HepG2 (cell line): ENCODE results near the gene DOCK9. TPM values are rescaled to one million over a fixed set of nuclear protein-coding genes. Genes with fewer than 3 reads are reported as not detected.

Source experiments
- ATAC-seq: fragments of 200-7000 bp; cut with Tn5 transposase; 3 replicates; pipeline ENCODE4 v1.9.1; 2020; ENCODE audit warnings: mild to moderate bottlenecking, moderate library complexity
- BruUV-seq: library from RNA; stranded (reverse); fragments of 400-500 nt; replicated peaks from 2 replicates; lab custom pipeline; 2021; lab: Mats Ljungman, UMichigan
- CTCF ChIA-PET: fragments of 300-600 bp; formaldehyde crosslinking; extraction: SDS; loops from one replicate; lab custom pipeline; 2021; ENCODE audit warnings: low total read pairs, inconsistent platforms, low intra/inter-chr PET ratio; lab: Yijun Ruan, JAX
- POLR2A ChIA-PET: fragments of 350-600 bp; sonication (Branson Sonifier 250); formaldehyde crosslinking; loops from one replicate; lab custom pipeline; 2020; ENCODE audit warnings: antibody characterized with exemption, inconsistent platforms; lab: Yijun Ruan, JAX
- DNase-seq: peaks from one replicate; pipeline ENCODE4 v3.0.0-alpha.2; 2015; ENCODE audit warnings: low spot score
- FAIRE-seq: peaks from 3 replicates; lab custom pipeline; 2011; peaks lifted over from hg19 to GRCh38; lab: Jason Lieb, UNC
- H2AFZ ChIP-seq: one replicate; pipeline ENCODE4 v1.6.1; 2011; ENCODE audit warnings: low read length, inconsistent platforms
- H3K27ac ChIP-seq: fragments of 300-600 bp; 3 replicates; pipeline ENCODE4 v1.8.0; 2011; ENCODE audit warnings: mixed run types, mild to moderate bottlenecking, mixed read lengths, low read length, inconsistent platforms; ENCODE audit not compliant: insufficient read depth; ENCODE audit errors: extremely low read length
- H3K27me3 ChIP-seq, 2 experiments: fragments of 200-600 bp in 1 of 2; 2 replicates in 1 of 2; 3 replicates in 1 of 2; pipeline versions ENCODE4 v1.6.0 to v1.8.0; 2011; ENCODE audit warnings: low read length in 2 of 2, mild to moderate bottlenecking in 2 of 2, moderate library complexity in 2 of 2, inconsistent platforms in 1 of 2; ENCODE audit not compliant: insufficient read depth in 2 of 2, control insufficient read depth in 1 of 2
- H3K36me3 ChIP-seq, 2 experiments: fragments of 200-600 bp in 1 of 2; replicated peaks in 1 of 2; 2 replicates in 1 of 2; 3 replicates in 1 of 2; pipeline versions ENCODE4 v1.5.1 to v1.8.0; 2011; ENCODE audit warnings: low read length in 2 of 2, inconsistent platforms in 1 of 2; ENCODE audit not compliant: insufficient read depth in 2 of 2, control insufficient read depth in 1 of 2
- H3K4me1 ChIP-seq: 2 replicates; pipeline ENCODE4 v1.5.1; 2012; ENCODE audit warnings: low read length, inconsistent platforms; ENCODE audit not compliant: insufficient read depth
- H3K4me2 ChIP-seq: 2 replicates; pipeline ENCODE4 v1.6.0; 2011; ENCODE audit warnings: low read depth, low read length, inconsistent platforms
- H3K4me3 ChIP-seq, 3 experiments: fragments of 200-600 bp in 1 of 3; sonication (generic), shearing (Covaris generic) in 1 of 3; replicated peaks in 1 of 3; 2 replicates each; pipeline ENCODE4 v1.5.1; 2011 to 2016; ENCODE audit warnings: low read length in 3 of 3, inconsistent platforms in 2 of 3, low read depth in 2 of 3, mild to moderate bottlenecking in 2 of 3, control low read depth in 1 of 3, mixed read lengths in 1 of 3; ENCODE audit not compliant: insufficient read depth in 1 of 3
- H3K79me2 ChIP-seq: one replicate; pipeline ENCODE4 v1.6.1; 2011; ENCODE audit warnings: low read length, inconsistent platforms; ENCODE audit not compliant: insufficient read depth
- H3K9ac ChIP-seq: 2 replicates; pipeline ENCODE4 v1.6.0; 2011; ENCODE audit warnings: mild to moderate bottlenecking, low read depth, low read length, inconsistent platforms; ENCODE audit not compliant: insufficient read depth
- H3K9me3 ChIP-seq: 2 replicates; pipeline ENCODE4 v1.5.1; 2012; ENCODE audit warnings: mild to moderate bottlenecking, low read length
- H4K20me1 ChIP-seq: 2 replicates; pipeline ENCODE4 v1.6.0; 2011; ENCODE audit warnings: inconsistent platforms, mild to moderate bottlenecking, low read length, moderate library complexity; ENCODE audit not compliant: insufficient read depth
- CCAR2 ChIP-seq: fragments of 200-400 bp; formaldehyde crosslinking; optimal IDR thresholded peaks from 2 replicates; pipeline ENCODE3; 2018; ENCODE audit warnings: low read depth, mild to moderate bottlenecking, low read length, moderate library complexity
- ETS1 ChIP-seq: sonication (generic); formaldehyde crosslinking; IDR thresholded peaks from 2 replicates; pipeline ENCODE4 v1.4.0; 2020; ENCODE audit warnings: missing genetic modification reagents
- GLMP ChIP-seq: sonication (generic); formaldehyde crosslinking; IDR thresholded peaks from 2 replicates; pipeline ENCODE4 v1.9.0; 2021; ENCODE audit warnings: missing genetic modification reagents, mild to moderate bottlenecking, borderline replicate concordance
- HOXA5 ChIP-seq: sonication (generic); formaldehyde crosslinking; IDR thresholded peaks from 2 replicates; pipeline ENCODE4 v1.4.0; 2020; ENCODE audit warnings: missing genetic modification reagents
- ISX ChIP-seq: sonication (generic); formaldehyde crosslinking; conservative IDR thresholded peaks from 2 replicates; pipeline ENCODE4 v1.5.0; 2020; ENCODE audit warnings: missing genetic modification reagents
- KLF13 ChIP-seq: sonication (generic); formaldehyde crosslinking; IDR thresholded peaks from 2 replicates; pipeline ENCODE4 v1.4.0; 2020; ENCODE audit warnings: mild to moderate bottlenecking, missing genetic modification reagents
- NFIC ChIP-seq: IDR thresholded peaks from 2 replicates; pipeline ENCODE4 v1.6.1; 2012; ENCODE audit warnings: mild to moderate bottlenecking, low read length, inconsistent platforms
- SSRP1 ChIP-seq: IDR thresholded peaks from 2 replicates; pipeline ENCODE4 v1.6.1; 2016; ENCODE audit warnings: control low read depth
- TGIF2 ChIP-seq: IDR thresholded peaks from 2 replicates; pipeline ENCODE4 v1.6.1; 2016; ENCODE audit warnings: control low read depth, missing compliant biosample characterization
- ZFAT ChIP-seq: sonication (generic); formaldehyde crosslinking; conservative IDR thresholded peaks from 2 replicates; pipeline ENCODE4 v1.8.1; 2023; ENCODE audit warnings: missing genetic modification reagents, inconsistent platforms
- ZNF160 ChIP-seq: sonication (generic); formaldehyde crosslinking; IDR thresholded peaks from 2 replicates; pipeline ENCODE4 v1.8.0; 2022; ENCODE audit warnings: mild to moderate bottlenecking, inconsistent platforms, missing genetic modification reagents
- ZNF280D ChIP-seq: sonication (generic); formaldehyde crosslinking; IDR thresholded peaks from 2 replicates; pipeline ENCODE4 v1.5.1; 2020; ENCODE audit warnings: mild to moderate bottlenecking, missing genetic modification reagents
- ZNF282 ChIP-seq: fragments of 450-650 bp; IDR thresholded peaks from 2 replicates; pipeline ENCODE4 v1.6.1; 2018; ENCODE audit not compliant: partially characterized antibody
- ZNF414 ChIP-seq: sonication (generic); formaldehyde crosslinking; IDR thresholded peaks from 2 replicates; pipeline ENCODE4 v1.5.0; 2020; ENCODE audit warnings: missing genetic modification reagents
- ZNF678 ChIP-seq: sonication (generic); formaldehyde crosslinking; IDR thresholded peaks from 2 replicates; pipeline ENCODE4 v1.4.0; 2020; ENCODE audit warnings: mild to moderate bottlenecking, missing genetic modification reagents
- WGBS: methylation state at CpG from one replicate; pipeline ENCODE4 v1.1.6; 2017; ENCODE audit warnings: low lambda C conversion rate; 5-methylcytosine and 5-hydroxymethylcytosine counted together
- in situ Hi-C: cut with HindIII; loops from 2 replicates; pipeline ENCODE4 v1.10.0; 2017; ENCODE audit warnings: low pct_unique_long_range_greater_than_20kb; ENCODE audit not compliant: extremely low pct_ligation_motif_present
- intact Hi-C: fragments of 100-400 bp; cut with micrococcal nuclease; formaldehyde crosslinking; loops from one replicate; pipeline ENCODE4 v1.10.0; 2022; ENCODE audit not compliant: unreplicated experiment
- polyA plus RNA-seq, 8 experiments: library from polyadenylated mRNA; depleted of rRNA in 3 of 8; stranded (reverse) in 7 of 8; unstranded in 1 of 8; fragments of >200 nt; fragmentation: Illumina TruSeq in 4 of 8; extraction: Trizol in 4 of 8; gene quantifications; 2 replicates each; pipeline versions ENCODE4 v1.2.1 to v1.2.3, GENCODE V29; 2011 to 2016; ENCODE audit warnings: low read depth in 4 of 8, missing spikeins in 1 of 8, mixed read lengths in 1 of 8; ENCODE audit not compliant: insufficient read depth in 1 of 8
- total RNA-seq, 5 experiments: library from RNA; depleted of rRNA; stranded (reverse); fragments of >200 nt; fragmentation: Illumina TruSeq; extraction: Trizol; gene quantifications; 2 replicates each; pipeline ENCODE4 v1.2.3, GENCODE V29; 2016; ENCODE audit warnings: low read depth in 1 of 5

The DOCK9 gene
- total and polyA plus RNA-seq, 2 of the 13 experiments (the other 11 are each of a cell fraction or from before 2014, with no cell fraction given) = 0.44 to 0.97 TPM

GRCh38 chr13:98795220-98795619 is 182.6 kb downstream of the DOCK9 start:
- Histone ChIP-seq H3K4me3 (no peak overlapping the region), H3K9ac (no peak overlapping the region), H3K27ac (no peak overlapping the region), H3K4me2 (no peak overlapping the region), H3K36me3 (no peaks in the 10 kb centered on the region), H4K20me1 (no peaks in the 10 kb centered on the region), H2AFZ (no peak overlapping the region), H3K79me2 (no peaks in the 10 kb centered on the region), H3K9me3 (no peaks in the 10 kb centered on the region), H3K4me1 (peaks cover 9% of the 10 kb centered on the region), H3K27me3 (no peaks in the 10 kb centered on the region)
- no TSS peak for BruUV-seq
- intact Hi-C loops = no loop called here
- TF ChIP-seq HOXA5 (CRISPR knock-in tag) (no peak), ETS1 (no peak), ZNF414 (no peak)
- no peak for FAIRE-seq
- CTCF ChIA-PET = no interaction called here
- in situ Hi-C loops = no loop called here
- no peak for ATAC-seq
- POLR2A ChIA-PET = no interaction called here
- WGBS = 81% methylated on average over 6 of the region's 6 CpGs
- no peak for DNase-seq

GRCh38 chr13:98794498-98794897 is 183.4 kb downstream of the DOCK9 start:
- BruUV-seq = no TSS peak
- Histone ChIP-seq H3K4me2 (no peak overlapping the region), H3K36me3 (no peaks in the 10 kb centered on the region), H3K9ac (no peak overlapping the region), H3K4me1 (peaks cover 9% of the 10 kb centered on the region), H3K27ac (no peak overlapping the region), H3K4me3 (no peak overlapping the region), H4K20me1 (no peaks in the 10 kb centered on the region), H3K9me3 (no peaks in the 10 kb centered on the region), H2AFZ (no peak overlapping the region), H3K27me3 (no peaks in the 10 kb centered on the region), H3K79me2 (no peaks in the 10 kb centered on the region)
- 88% methylated on average over 12 of the region's 12 CpGs for WGBS
- intact Hi-C loops (no loop called here), in situ Hi-C loops (no loop called here)
- ATAC-seq (no peak), DNase-seq (no peak), FAIRE-seq (no peak)
- ChIA-PET CTCF (no interaction called here), POLR2A (no interaction called here)
- no peak for TF ChIP-seq ZNF678
- TF ChIP-seq ZFAT = no peak
- no peak for TF ChIP-seq ZNF282
- TF ChIP-seq GLMP (CRISPR knock-in tag) = no peak
- TF ChIP-seq SSRP1 (CRISPR knock-in tag) = no peak
- no peak for TF ChIP-seq ZNF280D (CRISPR knock-in tag)
- no peak for TF ChIP-seq NFIC
- no peak for TF ChIP-seq ISX (CRISPR knock-in tag)
- no peak for TF ChIP-seq TGIF2
- no peak for TF ChIP-seq KLF13 (CRISPR knock-in tag)
- TF ChIP-seq ZNF160 = no peak
- no peak for TF ChIP-seq CCAR2
